GM19438 (cell line): Measurements from ENCODE around the gene SLC16A12.
"Not testable (repeated sequence)": the region's sequence is repeated elsewhere in the genome, so short reads cannot be mapped to it uniquely, and the experiment has no call there.

Experiments used
- ATAC-seq: cut with Tn5 transposase; IDR thresholded peaks from one replicate; pipeline ENCODE4 v1.9.1; 2021; ENCODE audit warnings: low read depth; ENCODE audit not compliant: unreplicated experiment

The SLC16A12 gene

GRCh38 chr10:89398003-89398749 is 137.2 kb downstream of the SLC16A12 start:
- ATAC-seq: no peak

DNA sequence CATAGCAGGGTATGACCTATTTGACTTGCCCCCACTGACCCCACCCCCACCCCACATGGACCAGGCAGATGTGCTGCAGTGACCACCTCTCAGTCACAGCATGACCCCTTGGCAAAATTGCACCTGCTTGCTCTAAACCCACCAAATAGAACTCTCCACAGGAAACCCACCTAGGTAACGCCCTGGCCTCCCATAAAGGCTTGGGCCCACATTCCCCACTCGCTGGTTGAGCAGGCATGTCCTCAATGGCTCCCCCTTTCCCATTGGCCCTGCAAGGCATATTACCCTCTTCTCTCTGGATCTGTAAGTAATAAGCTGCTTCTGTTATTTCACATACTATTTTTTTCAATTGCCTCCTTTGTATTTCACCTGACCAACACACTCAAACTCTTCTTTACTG is 140.3 kb downstream of the SLC16A12 start:
- ATAC-seq: no peak

DNA sequence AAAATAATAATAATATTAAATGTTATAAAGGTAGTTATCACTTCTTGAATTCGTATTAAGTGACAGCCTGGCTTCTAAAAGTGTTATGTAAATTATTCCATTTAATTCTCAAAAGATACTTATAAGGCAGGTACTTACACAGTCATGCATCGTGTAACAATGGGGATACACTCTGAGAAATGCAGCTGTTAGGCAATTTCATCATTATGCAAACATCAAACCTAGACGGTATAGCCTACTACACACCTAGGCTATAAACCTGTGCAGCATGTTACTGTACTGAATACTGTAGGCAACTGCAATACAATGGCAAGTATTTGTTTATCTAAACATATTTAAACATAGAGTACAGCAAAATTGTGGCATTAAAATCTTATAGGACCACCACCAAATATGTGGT is 141.5 kb downstream of the SLC16A12 start:
- ATAC-seq: no peak

DNA sequence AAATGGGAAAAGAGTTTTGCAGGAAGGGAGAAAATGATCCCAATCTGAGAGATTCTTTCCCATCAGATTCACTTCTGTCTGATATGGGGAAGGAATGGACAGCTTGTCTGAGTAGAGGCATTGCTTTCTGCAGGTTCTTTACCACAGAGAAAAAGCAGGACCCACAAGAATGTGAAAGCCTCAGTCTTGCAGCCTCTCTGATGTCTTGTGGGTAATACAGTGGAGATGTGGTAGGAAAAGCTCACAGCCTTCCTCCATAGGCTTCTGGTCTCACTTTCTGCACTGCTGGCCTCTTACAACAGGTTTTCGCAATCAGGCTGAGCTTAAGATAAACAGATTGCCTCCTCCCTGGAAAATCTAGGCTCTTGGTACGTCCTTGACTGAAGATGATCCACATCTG is 142.4 kb downstream of the SLC16A12 start:
- ATAC-seq: peak; percentile 56

DNA sequence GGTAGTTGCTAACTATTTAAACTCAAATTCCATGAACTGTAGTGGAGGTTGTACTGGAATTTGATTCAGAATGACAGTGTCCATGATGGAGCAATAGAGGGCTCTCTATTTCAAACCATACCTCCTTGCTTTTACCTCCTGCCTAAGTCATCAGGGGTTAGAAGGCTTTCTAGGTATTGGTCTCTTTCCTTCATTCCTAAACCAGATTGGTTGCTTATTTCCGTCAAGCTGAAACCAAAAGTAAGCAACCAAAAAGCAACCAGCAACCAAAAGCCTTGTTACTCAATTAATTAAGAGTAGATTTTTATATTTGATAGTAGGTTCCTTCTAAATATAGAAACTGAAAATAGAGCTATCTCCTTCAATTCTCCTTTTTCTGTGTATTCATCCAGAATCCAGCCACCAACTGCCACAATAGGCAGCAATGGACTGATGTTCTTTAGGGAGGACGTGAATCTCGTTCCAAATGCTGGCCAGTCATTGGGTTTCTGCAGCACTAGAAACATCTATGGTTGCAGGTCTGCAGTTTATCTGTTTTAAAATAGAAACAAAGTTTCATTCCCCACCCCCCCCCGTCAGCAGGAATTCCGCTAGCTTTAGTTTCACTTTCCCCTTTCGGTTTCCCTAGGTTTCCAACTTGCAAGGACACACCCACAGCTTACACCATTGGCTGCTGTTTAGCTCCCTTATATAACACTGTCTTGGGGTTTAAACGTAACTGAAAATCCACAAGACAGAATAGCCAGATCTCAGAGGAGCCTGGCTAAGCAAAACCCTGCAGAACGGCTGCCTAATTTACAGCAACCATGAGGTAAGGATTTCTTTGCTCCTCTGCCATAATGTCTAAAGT is 143.3 kb downstream of the SLC16A12 start, which contains the start of gene IFIT1:
Gene IFIT1 (plus strand): TSS at position 717 of the 850 bp plus-strand sequence. CDS start 90 bp downstream, at position 807.
- peak; percentile 75 for ATAC-seq

DNA sequence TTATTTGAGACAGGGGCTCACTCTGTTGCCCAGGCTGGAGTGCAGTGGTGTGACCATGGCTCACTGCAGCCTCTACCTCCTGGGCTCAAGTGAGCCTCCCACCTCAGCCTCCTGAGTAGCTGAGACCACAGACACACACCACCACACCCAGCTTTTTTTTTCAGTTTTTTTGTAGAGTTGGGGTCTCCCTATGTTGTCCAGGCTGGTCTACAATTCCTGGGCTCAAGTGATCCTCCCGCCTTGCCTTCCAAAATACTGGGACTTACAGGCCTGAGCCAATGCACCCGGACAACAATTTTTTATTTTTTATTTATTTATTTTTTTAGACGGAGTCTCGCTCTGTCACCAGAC is 144.2 kb downstream of the SLC16A12 start:
- not testable (repeated sequence) for ATAC-seq

GRCh38 chr10:89390476-89391225 is 144.7 kb downstream of the SLC16A12 start:
- no peak for ATAC-seq

- no peak for ATAC-seq
Observed at GRCh38 chr10:89389254-89389653, 146.1 kb downstream of the SLC16A12 start.

DNA sequence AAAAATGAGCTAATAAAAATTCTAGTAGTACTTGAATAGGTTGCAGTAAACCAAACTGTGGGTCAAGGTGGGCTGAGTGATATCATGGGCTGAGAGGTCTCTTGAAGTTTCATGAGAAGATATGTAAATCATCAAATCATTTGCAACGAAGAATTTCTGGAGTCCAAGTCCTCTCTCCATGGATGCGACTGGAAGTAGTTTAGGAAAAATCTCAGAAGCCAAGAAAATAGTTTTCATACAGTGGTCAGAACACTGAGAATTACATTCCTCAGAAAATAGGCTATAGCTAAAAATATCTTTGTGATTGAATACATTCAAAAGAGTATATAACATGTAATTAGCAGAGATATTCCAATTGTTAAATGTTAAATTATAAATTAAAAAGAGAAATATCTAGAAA is 146.6 kb downstream of the SLC16A12 start:
- ATAC-seq: no peak

DNA sequence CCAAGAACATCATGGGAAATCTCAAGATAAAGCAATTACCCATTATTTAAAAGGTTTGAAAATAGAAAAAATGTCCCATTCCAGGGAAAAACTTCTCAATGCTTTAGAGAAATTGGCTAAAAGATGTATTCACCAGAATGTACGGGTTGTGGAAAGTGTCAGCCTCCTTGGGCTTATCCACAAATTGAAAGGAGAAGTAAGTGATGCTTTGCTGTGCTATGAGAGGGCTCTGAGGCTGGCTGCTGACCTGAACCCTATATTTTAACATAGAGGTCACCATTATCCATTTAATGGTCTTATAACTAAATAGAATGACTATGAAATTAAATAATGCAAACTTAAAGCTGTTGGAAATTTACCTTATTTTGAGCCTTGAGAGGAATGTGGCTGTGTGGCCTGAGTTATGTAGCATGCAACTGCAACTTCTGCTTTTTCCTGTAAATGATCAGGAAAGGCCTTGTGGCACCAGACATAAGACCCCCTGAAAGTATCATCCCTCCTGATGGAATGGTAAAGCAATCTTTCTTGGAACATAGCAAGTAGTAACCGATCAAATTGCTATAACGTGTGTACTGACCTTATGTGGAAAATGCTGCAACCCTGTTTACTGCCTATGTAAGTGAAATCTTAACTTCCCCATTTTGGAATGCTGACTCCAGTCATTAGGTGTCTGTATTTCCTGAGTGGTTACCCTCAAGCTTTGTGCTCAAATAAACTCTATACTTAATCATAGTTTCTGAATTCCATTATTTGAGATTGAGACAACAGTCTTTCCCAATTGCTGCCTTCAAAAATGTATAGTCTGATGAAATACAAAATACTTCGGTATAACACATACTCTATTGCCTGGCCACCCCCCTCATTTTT is 150.7 kb downstream of the SLC16A12 start:
- no peak for ATAC-seq

DNA sequence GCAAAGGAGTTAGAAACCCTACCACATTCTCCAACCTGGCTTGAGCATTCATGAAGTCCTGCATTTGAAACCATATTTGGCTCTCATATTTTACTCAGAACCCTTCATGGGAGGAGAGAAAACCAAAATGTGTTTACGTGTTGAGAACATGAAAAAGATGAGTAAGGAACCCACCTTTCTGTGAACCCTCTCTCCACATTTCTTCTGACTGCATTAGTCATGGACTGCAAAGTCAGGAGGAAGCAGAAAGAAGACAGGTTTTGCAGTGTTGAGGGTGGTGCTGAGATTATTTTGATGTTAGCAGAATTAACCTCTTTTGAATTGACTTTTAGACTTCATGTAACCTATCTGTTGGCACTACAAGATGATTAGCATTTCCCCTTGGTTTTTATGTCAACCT is 152.6 kb downstream of the SLC16A12 start:
- ATAC-seq: no peak
